Endothelial cell of umbilical vein (primary cell): ENCODE results near the gene SNED1. TPM values are rescaled to one million over a fixed set of nuclear protein-coding genes. Genes with fewer than 3 reads are reported as not detected.

Experiments
- BruUV-seq: library from RNA; stranded (reverse); fragments of 400-500 nt; replicated peaks from 2 replicates; lab custom pipeline; 2021; lab: Mats Ljungman, UMichigan
- CTCF ChIA-PET: fragments of 300-600, 350-600 bp; sonication (Branson Sonifier 250); formaldehyde crosslinking; loops from one replicate; lab custom pipeline; 2021; ENCODE audit warnings: antibody characterized with exemption, inconsistent platforms; lab: Charles Lee
- POLR2A ChIA-PET: fragments of 300-600, 350-600 bp; sonication (Branson Sonifier 250); formaldehyde crosslinking; loops from one replicate; lab custom pipeline; 2021; ENCODE audit warnings: antibody characterized with exemption, inconsistent platforms; lab: Charles Lee
- DNase-seq: peaks from one replicate; pipeline ENCODE4 v3.0.0-alpha.2; 2011; ENCODE audit warnings: low read depth, low spot score
- FAIRE-seq: peaks from 2 replicates; lab custom pipeline; 2011; peaks lifted over from hg19 to GRCh38; lab: Jason Lieb, UNC
- H2AFZ ChIP-seq: 2 replicates; pipeline ENCODE4 v1.6.0; 2012; ENCODE audit warnings: low read depth, low read length, control low read depth, inconsistent platforms
- H3K27ac ChIP-seq: 2 replicates; pipeline ENCODE4 v1.5.1; 2011; ENCODE audit warnings: low read depth, mild to moderate bottlenecking, control low read depth, low read length, moderate library complexity; ENCODE audit not compliant: insufficient read depth
- H3K27me3 ChIP-seq, 2 experiments: 2 replicates each; pipeline versions ENCODE4 v1.6.0 to v1.6.1; 2011; ENCODE audit warnings: low read length in 2 of 2, mixed read lengths in 1 of 2; ENCODE audit not compliant: control insufficient read depth in 2 of 2, insufficient read depth in 2 of 2
- H3K36me3 ChIP-seq, 2 experiments: 2 replicates in 1 of 2; 3 replicates in 1 of 2; pipeline ENCODE4 v1.5.1; 2011; ENCODE audit warnings: low read length in 2 of 2, mild to moderate bottlenecking in 1 of 2, moderate library complexity in 1 of 2; ENCODE audit not compliant: control insufficient read depth in 2 of 2, insufficient read depth in 2 of 2; ENCODE audit errors: extremely low read depth in 1 of 2
- H3K4me1 ChIP-seq: 3 replicates; pipeline ENCODE4 v1.5.1; 2011; ENCODE audit warnings: mild to moderate bottlenecking, low read length; ENCODE audit not compliant: control insufficient read depth, insufficient read depth; ENCODE audit errors: extremely low read depth
- H3K4me2 ChIP-seq: 2 replicates; pipeline ENCODE4 v1.6.1; 2011; ENCODE audit warnings: low read length, control low read depth, mixed read lengths; ENCODE audit not compliant: insufficient read depth
- H3K4me3 ChIP-seq, 3 experiments: fragments of 200-600 bp in 1 of 3; sonication (generic), shearing (Covaris generic) in 1 of 3; replicated peaks in 1 of 3; 2 replicates each; pipeline ENCODE4 v1.5.1; 2011 to 2016; ENCODE audit warnings: control low read depth in 3 of 3, low read length in 3 of 3, mild to moderate bottlenecking in 2 of 3, inconsistent platforms in 1 of 3, low read depth in 1 of 3, moderate library complexity in 1 of 3; ENCODE audit not compliant: insufficient read depth in 1 of 3
- H3K79me2 ChIP-seq: 2 replicates; pipeline ENCODE4 v1.6.0; 2012; ENCODE audit warnings: low read length, inconsistent platforms; ENCODE audit not compliant: control insufficient read depth, insufficient read depth
- H3K9ac ChIP-seq: replicated peaks from 2 replicates; pipeline ENCODE3; 2011; ENCODE audit warnings: low read length, control low read depth; ENCODE audit not compliant: insufficient read depth; ENCODE audit errors: extremely low read depth
- H3K9me1 ChIP-seq: replicated peaks from 3 replicates; pipeline ENCODE4 v1.6.0; 2011; ENCODE audit warnings: mild to moderate bottlenecking, low read length; ENCODE audit not compliant: control insufficient read depth, insufficient read depth; ENCODE audit errors: extremely low read depth
- H3K9me3 ChIP-seq: replicated peaks from 2 replicates; pipeline ENCODE4 v1.5.1; 2012; ENCODE audit warnings: low read length, inconsistent platforms; ENCODE audit not compliant: control insufficient read depth, insufficient read depth
- H4K20me1 ChIP-seq: replicated peaks from 2 replicates; pipeline ENCODE3; 2011; ENCODE audit warnings: mild to moderate bottlenecking, low read length; ENCODE audit not compliant: control insufficient read depth, insufficient read depth; ENCODE audit errors: extremely low read depth
- CTCF ChIP-seq, 2 donors: IDR thresholded peaks; 1 replicate in 1 of 2; 2 replicates in 1 of 2; pipeline ENCODE4 v1.5.1; 2011; ENCODE audit warnings: low read length in 2 of 2, mild to moderate bottlenecking in 2 of 2, moderate library complexity in 2 of 2, control low read depth in 1 of 2, inconsistent platforms in 1 of 2, low read depth in 1 of 2; ENCODE audit not compliant: insufficient read depth in 1 of 2; ENCODE audit errors: extremely low read depth in 1 of 2
- EZH2 ChIP-seq: IDR thresholded peaks from 2 replicates; pipeline ENCODE4 v1.6.1; 2012; ENCODE audit warnings: borderline replicate concordance, low read depth, mild to moderate bottlenecking, moderate library complexity, low read length, inconsistent platforms; ENCODE audit not compliant: severe bottlenecking
- FOS ChIP-seq: IDR thresholded peaks from 2 replicates; pipeline ENCODE4 v1.6.1; 2011; ENCODE audit warnings: mild to moderate bottlenecking, low read length, moderate library complexity, borderline replicate concordance; ENCODE audit not compliant: insufficient read depth
- GATA2 ChIP-seq: IDR thresholded peaks from 2 replicates; pipeline ENCODE4 v1.7.0; 2011; ENCODE audit warnings: low read depth, mild to moderate bottlenecking, moderate library complexity, mixed read lengths, low read length; ENCODE audit not compliant: insufficient read length, insufficient read depth
- JUN ChIP-seq: IDR thresholded peaks from 2 replicates; pipeline ENCODE4 v1.6.1; 2011; ENCODE audit warnings: borderline replicate concordance, low read depth; ENCODE audit not compliant: insufficient read length, insufficient read depth
- MAX ChIP-seq: IDR thresholded peaks from 2 replicates; pipeline ENCODE4 v1.6.1; 2011; ENCODE audit not compliant: insufficient read depth, insufficient read length
- MYC ChIP-seq: IDR thresholded peaks from one replicate; pipeline ENCODE4 v1.6.1; 2011; ENCODE audit warnings: mild to moderate bottlenecking, low read depth, low read length
- POLR2A ChIP-seq: IDR thresholded peaks from 2 replicates; pipeline ENCODE4 v1.6.1; 2012; ENCODE audit warnings: low read depth, mild to moderate bottlenecking, control low read depth, low read length
- POLR2AphosphoS5 ChIP-seq: IDR thresholded peaks from 2 replicates; pipeline ENCODE4 v1.6.1; 2012; ENCODE audit warnings: low read depth, mild to moderate bottlenecking, control low read depth, low read length, moderate library complexity; ENCODE audit not compliant: insufficient read depth
- dilution Hi-C: fragments of 300-500 bp; cut with MboI; formaldehyde crosslinking; loops from one replicate; pipeline ENCODE4 v1.15.0; 2019; ENCODE audit warnings: low sequenced_read_pairs; ENCODE audit not compliant: extremely low pct_ligation_motif_present
- intact Hi-C: fragments of 100-400 bp; cut with micrococcal nuclease; formaldehyde crosslinking; loops from one replicate; pipeline ENCODE4 v1.10.0; 2022
- polyA plus RNA-seq, 4 experiments: library from polyadenylated mRNA; depleted of rRNA in 3 of 4; stranded (reverse) in 3 of 4; unstranded in 1 of 4; fragments of >200 nt; gene quantifications; 2 replicates each; pipeline versions ENCODE4 v1.2.1 to v1.2.3, GENCODE V29; 2011 to 2012; ENCODE audit warnings: missing spikeins in 1 of 4
- total RNA-seq: library from RNA; stranded (reverse); gene quantifications from 2 replicates; pipeline ENCODE4 v1.2.3, GENCODE V29; 2021

SNED1 gene
- total and polyA plus RNA-seq, 2 donors (not counting 3 experiments of a cell fraction or from before 2014, with no cell fraction given), result 14.1 to 17.2 TPM

DNA sequence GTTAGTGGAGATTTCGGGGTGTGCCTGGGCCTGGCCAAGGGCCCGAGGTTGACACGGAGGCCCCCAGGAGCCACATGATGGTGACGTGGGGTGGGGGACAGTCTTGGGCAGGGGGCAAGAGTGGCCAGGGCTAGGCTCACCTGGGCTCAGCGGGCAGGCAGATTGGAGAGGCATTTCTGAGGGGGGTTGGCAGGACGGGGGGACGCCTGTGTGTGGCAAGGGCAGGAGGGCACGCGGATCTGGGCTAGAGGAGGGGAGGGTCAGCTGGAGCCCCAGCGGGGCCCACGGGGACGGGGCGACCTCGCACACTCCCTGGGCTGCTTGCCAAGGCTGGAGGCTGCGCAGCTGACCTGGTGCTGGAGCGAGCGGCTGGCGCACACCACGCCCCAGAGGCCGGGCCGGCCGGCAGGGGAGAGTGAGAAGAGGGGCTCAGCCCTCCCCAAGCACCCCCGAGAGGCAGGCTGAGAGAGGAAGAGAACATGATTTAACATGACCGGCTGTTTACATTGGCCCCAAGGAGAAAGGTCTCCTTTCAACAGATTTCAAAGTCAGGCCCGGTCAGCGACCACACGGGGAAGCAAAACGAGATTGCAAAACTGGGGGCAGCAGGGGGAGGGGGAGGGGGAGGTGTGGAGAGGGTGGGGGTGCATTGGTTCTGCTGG lies 38.0 kb upstream of the SNED1 start:
- Histone ChIP-seq H3K9ac (no peak overlapping the region), H3K4me2 (no peak overlapping the region), H3K9me3 (no peaks in the 10 kb centered on the region), H2AFZ (no peak overlapping the region), H3K27me3 (no peaks in the 10 kb centered on the region), H3K4me1 (no peaks in the 10 kb centered on the region), H3K79me2 (no peaks in the 10 kb centered on the region), H3K4me3 (no peak overlapping the region), H3K36me3 (no peaks in the 10 kb centered on the region), H3K9me1 (no peaks in the 10 kb centered on the region), H3K27ac (no peak overlapping the region), H4K20me1 (no peaks in the 10 kb centered on the region)
- no TSS peak for BruUV-seq
- ChIA-PET POLR2A (no interaction called here), CTCF (interaction anchor here (1.2 kb wide), 1 partner anchor 11 kb away, joined by 3 read pairs; no protein-coding TSS in a partner anchor)
- FAIRE-seq (no peak), DNase-seq (peak; percentile 13)
- intact Hi-C loops (no loop called here), dilution Hi-C loops (no loop called here)
- TF ChIP-seq CTCF (IDR thresholded peaks at IDR 0.05; ENCODE audit: extremely low read depth in 1 of 2, insufficient read depth in 1 of 2, low read depth in 1 of 2, low read length in 2 of 2) (no peak), GATA2 (no peak), EZH2 (no peak), MAX (no peak), POLR2AphosphoS5 (no peak), JUN (no peak), FOS (no peak), POLR2A (no peak), MYC (no peak)
